Trophoblast cell (in vitro differentiated cells and primary cell): ENCODE results near the gene SRSF7.

Source experiments
- DNase-seq, 2 donors: peaks; one replicate each; pipeline ENCODE4 v3.0.0-alpha.2; 2016
- H2AFZ ChIP-seq: 2 replicates; pipeline ENCODE4 v1.6.1; 2013; ENCODE audit warnings: low read length, moderate library complexity, mild to moderate bottlenecking; ENCODE audit not compliant: insufficient read depth, poor library complexity
- H2AK5ac ChIP-seq: 2 replicates; pipeline ENCODE4 v1.6.1; 2013; ENCODE audit warnings: mild to moderate bottlenecking, low read length
- H2BK120ac ChIP-seq: 2 replicates; pipeline ENCODE4 v1.6.1; 2013; ENCODE audit warnings: low read length, mild to moderate bottlenecking, moderate library complexity; ENCODE audit not compliant: insufficient read depth, poor library complexity
- H2BK12ac ChIP-seq: 2 replicates; pipeline ENCODE4 v1.6.1; 2013; ENCODE audit warnings: mild to moderate bottlenecking, low read length, moderate library complexity
- H2BK5ac ChIP-seq: 2 replicates; pipeline ENCODE4 v1.6.1; 2013; ENCODE audit warnings: low read length, low read depth, moderate library complexity, mild to moderate bottlenecking; ENCODE audit not compliant: poor library complexity
- H3K14ac ChIP-seq: 2 replicates; pipeline ENCODE4 v1.6.1; 2013; ENCODE audit warnings: mild to moderate bottlenecking, low read length
- H3K18ac ChIP-seq: 2 replicates; pipeline ENCODE4 v1.6.1; 2013; ENCODE audit warnings: mild to moderate bottlenecking, low read length
- H3K23ac ChIP-seq: 2 replicates; pipeline ENCODE4 v1.6.1; 2013; ENCODE audit warnings: low read length
- H3K27ac ChIP-seq: 2 replicates; pipeline ENCODE4 v1.5.1; 2013; ENCODE audit warnings: low read depth, mild to moderate bottlenecking, inconsistent platforms, low read length, moderate library complexity
- H3K27me3 ChIP-seq: 2 replicates; pipeline ENCODE4 v1.6.1; 2013; ENCODE audit warnings: inconsistent platforms, mild to moderate bottlenecking, low read length, moderate library complexity; ENCODE audit not compliant: insufficient read depth
- H3K36me3 ChIP-seq, 2 experiments: 1 replicate in 1 of 2; 2 replicates in 1 of 2; pipeline ENCODE4 v1.6.1; 2013; ENCODE audit warnings: low read length in 2 of 2, mild to moderate bottlenecking in 2 of 2, moderate library complexity in 1 of 2; ENCODE audit not compliant: insufficient read depth in 2 of 2, control insufficient read depth in 1 of 2
- H3K4ac ChIP-seq: 2 replicates; pipeline ENCODE4 v1.6.1; 2013; ENCODE audit warnings: low read depth, mild to moderate bottlenecking, low read length, moderate library complexity
- H3K4me1 ChIP-seq, 2 experiments: 1 replicate in 1 of 2; 2 replicates in 1 of 2; pipeline ENCODE4 v1.6.1; 2013; ENCODE audit warnings: low read length in 2 of 2, mild to moderate bottlenecking in 2 of 2, moderate library complexity in 1 of 2; ENCODE audit not compliant: insufficient read depth in 2 of 2, control insufficient read depth in 1 of 2
- H3K4me2 ChIP-seq: 2 replicates; pipeline ENCODE4 v1.6.1; 2013; ENCODE audit warnings: inconsistent platforms, mild to moderate bottlenecking, low read length, moderate library complexity
- H3K4me3 ChIP-seq: 2 replicates; pipeline ENCODE4 v1.5.1; 2013; ENCODE audit warnings: mild to moderate bottlenecking, low read depth, low read length, inconsistent platforms
- H3K79me1 ChIP-seq: one replicate; pipeline ENCODE4 v1.6.1; 2013; ENCODE audit warnings: low read length
- H3K79me2 ChIP-seq: 2 replicates; pipeline ENCODE4 v1.6.1; 2013; ENCODE audit warnings: low read length, mild to moderate bottlenecking; ENCODE audit not compliant: control insufficient read depth, insufficient read depth, poor library complexity
- H3K9ac ChIP-seq: 2 replicates; pipeline ENCODE4 v1.6.1; 2013; ENCODE audit warnings: mild to moderate bottlenecking, low read length
- H3K9me3 ChIP-seq: 2 replicates; pipeline ENCODE4 v1.6.1; 2013; ENCODE audit warnings: low read depth, mild to moderate bottlenecking, control low read depth, inconsistent platforms, low read length; ENCODE audit not compliant: insufficient read depth
- H4K12ac ChIP-seq: 2 replicates; pipeline ENCODE4 v1.6.1; 2013; ENCODE audit warnings: low read depth, mild to moderate bottlenecking, low read length, moderate library complexity
- H4K8ac ChIP-seq: 2 replicates; pipeline ENCODE4 v1.6.1; 2013; ENCODE audit warnings: low read depth, mild to moderate bottlenecking, low read length, moderate library complexity
- H4K91ac ChIP-seq: one replicate; pipeline ENCODE4 v1.6.1; 2013; ENCODE audit warnings: low read depth, mild to moderate bottlenecking, low read length, moderate library complexity
- WGBS: extraction: QIAGEN DNeasy Blood & Tissue Kit; methylation state at CpG from one replicate; pipeline ENCODE4 v1.1.7; 2013; ENCODE audit warnings: missing lambda C conversion rate; ENCODE audit not compliant: insufficient read length, insufficient coverage; ENCODE audit errors: extremely low coverage; 5-methylcytosine and 5-hydroxymethylcytosine counted together

SRSF7 gene

GRCh38 chr2:38751596-38752410, 642 bp upstream of the SRSF7 start:
- Histone ChIP-seq H2BK120ac (peak overlapping the region; percentile 39), H4K91ac (peak overlapping the region; percentile 80), H3K4me2 (peak overlapping the region; percentile 58), H3K79me2 (peaks cover 21% of the 10 kb centered on the region), H4K8ac (peak overlapping the region; percentile 87), H3K9ac (peak overlapping the region; percentile 61), H2BK5ac (peak overlapping the region; percentile 58), H3K27ac (peak overlapping the region; percentile 42), H2AK5ac (no peak overlapping the region), H2BK12ac (no peak overlapping the region), H4K12ac (peak overlapping the region; percentile 91), H3K14ac (peak overlapping the region; percentile 56), H3K79me1 (peaks cover 16% of the 10 kb centered on the region), H3K4me1 (no peaks in the 10 kb centered on the region), H3K23ac (no peak overlapping the region), H3K18ac (peak overlapping the region; percentile 39), H3K36me3 (peaks cover 9 to 19% of the 10 kb centered on the region in 2 experiments), H3K4me3 (peak overlapping the region; percentile 63), H3K4ac (peak overlapping the region; percentile 46), H3K9me3 (no peaks in the 10 kb centered on the region), H2AFZ (peak overlapping the region; percentile 51), H3K27me3 (no peaks in the 10 kb centered on the region)
- WGBS = no CpG with 5 or more reads among the region's 18 CpGs
- no peak for DNase-seq

GRCh38 chr2:38750011-38750890, 910 bp downstream of the SRSF7 start:
- H4K91ac ChIP-seq = peak overlapping the region; percentile 95
- WGBS = no CpG with 5 or more reads among the region's 59 CpGs
- peak overlapping the region; percentile 100 for H3K4ac ChIP-seq
- H2BK5ac ChIP-seq = peak overlapping the region; percentile 63
- peak overlapping the region; percentile 74 for H2AFZ ChIP-seq
- H3K79me2 ChIP-seq = peaks cover 21% of the 10 kb centered on the region
- H2BK12ac ChIP-seq = no peak overlapping the region
- peak; percentile 26 to 50 for DNase-seq
- H2AK5ac ChIP-seq = peak overlapping the region; percentile 7
- peak overlapping the region; percentile 61 for H4K12ac ChIP-seq
- no peak overlapping the region for H3K23ac ChIP-seq
- peaks cover 12 to 26% of the 10 kb centered on the region in 2 experiments for H3K36me3 ChIP-seq
- peak overlapping the region; percentile 92 for H4K8ac ChIP-seq
- peak overlapping the region; percentile 75 for H3K18ac ChIP-seq
- H3K9ac ChIP-seq = peak overlapping the region; percentile 90
- H3K14ac ChIP-seq = peak overlapping the region; percentile 93
- no peaks in the 10 kb centered on the region for H3K4me1 ChIP-seq
- no peaks in the 10 kb centered on the region for H3K9me3 ChIP-seq
- H3K79me1 ChIP-seq = peaks cover 16% of the 10 kb centered on the region
- peak overlapping the region; percentile 99 for H3K4me3 ChIP-seq
- H2BK120ac ChIP-seq = peak overlapping the region; percentile 39
- H3K4me2 ChIP-seq = peak overlapping the region; percentile 97
- no peaks in the 10 kb centered on the region for H3K27me3 ChIP-seq
- peak overlapping the region; percentile 92 for H3K27ac ChIP-seq

- Histone ChIP-seq H2BK5ac (no peak overlapping the region), H3K79me2 (peaks cover 21% of the 10 kb centered on the region), H4K12ac (no peak overlapping the region), H3K9ac (no peak overlapping the region), H2BK120ac (no peak overlapping the region), H4K91ac (no peak overlapping the region), H3K23ac (no peak overlapping the region), H2BK12ac (no peak overlapping the region), H3K18ac (no peak overlapping the region), H4K8ac (no peak overlapping the region), H3K36me3 (peaks cover 13 to 32% of the 10 kb centered on the region in 2 experiments), H3K4me1 (no peaks in the 10 kb centered on the region), H3K4me2 (peak overlapping the region; percentile 97), H3K4ac (peak overlapping the region; percentile 67), H3K4me3 (no peak overlapping the region), H2AK5ac (no peak overlapping the region), H2AFZ (no peak overlapping the region), H3K14ac (no peak overlapping the region), H3K27me3 (no peaks in the 10 kb centered on the region), H3K79me1 (peaks cover 16% of the 10 kb centered on the region), H3K27ac (no peak overlapping the region), H3K9me3 (no peaks in the 10 kb centered on the region)
- no CpG with 5 or more reads among the region's 26 CpGs for WGBS
- peak in 1 of 2 donors; percentile 74 for DNase-seq
Measured at GRCh38 chr2:38748943-38749804, 2.0 kb downstream of the SRSF7 start.

GRCh38 chr2:38748391-38748790, 2.8 kb downstream of the SRSF7 start:
- no peak overlapping the region for H3K4me2 ChIP-seq
- no peak overlapping the region for H4K12ac ChIP-seq
- no peak overlapping the region for H3K23ac ChIP-seq
- no peak overlapping the region for H2AFZ ChIP-seq
- H3K18ac ChIP-seq = peak overlapping the region; percentile 35
- no peak overlapping the region for H2BK120ac ChIP-seq
- H2BK12ac ChIP-seq = no peak overlapping the region
- no peak for DNase-seq
- no peak overlapping the region for H3K9ac ChIP-seq
- peaks cover 21% of the 10 kb centered on the region for H3K79me2 ChIP-seq
- no peak overlapping the region for H2BK5ac ChIP-seq
- WGBS = no CpG with 5 or more reads among the region's 9 CpGs
- peaks cover 16% of the 10 kb centered on the region for H3K79me1 ChIP-seq
- no peak overlapping the region for H3K14ac ChIP-seq
- no peak overlapping the region for H2AK5ac ChIP-seq
- no peak overlapping the region for H4K8ac ChIP-seq
- no peak overlapping the region for H3K4ac ChIP-seq
- H3K4me3 ChIP-seq = no peak overlapping the region
- no peak overlapping the region for H3K27ac ChIP-seq
- no peaks in the 10 kb centered on the region for H3K9me3 ChIP-seq
- no peak overlapping the region for H4K91ac ChIP-seq
- no peaks in the 10 kb centered on the region for H3K27me3 ChIP-seq
- H3K36me3 ChIP-seq = peaks cover 13 to 32% of the 10 kb centered on the region in 2 experiments
- H3K4me1 ChIP-seq = no peaks in the 10 kb centered on the region
